H9 (cell line): ENCODE results near the gene ZBTB20. TPM values are rescaled to one million over a fixed set of nuclear protein-coding genes. Genes with fewer than 3 reads are reported as not detected.

Source experiments
- DNase-seq: peaks from one replicate; pipeline ENCODE4 v3.0.0-alpha.2; 2017
- H2AFZ ChIP-seq: one replicate; pipeline ENCODE4 v1.6.1; 2013; ENCODE audit warnings: mild to moderate bottlenecking, low read length, control low read depth, moderate library complexity
- H2AK5ac ChIP-seq: 2 replicates; pipeline ENCODE4 v1.6.1; 2013; ENCODE audit warnings: low read length, control low read depth, mixed read lengths; ENCODE audit not compliant: insufficient read length
- H2BK120ac ChIP-seq: one replicate; pipeline ENCODE4 v1.6.1; 2013; ENCODE audit warnings: low read depth, mild to moderate bottlenecking, low read length, control low read depth, inconsistent platforms; ENCODE audit not compliant: poor library complexity, severe bottlenecking
- H2BK12ac ChIP-seq: 2 replicates; pipeline ENCODE4 v1.6.1; 2013; ENCODE audit warnings: low read length, control low read depth, mixed read lengths, low read depth; ENCODE audit not compliant: insufficient read length
- H2BK15ac ChIP-seq: 2 replicates; pipeline ENCODE4 v1.6.1; 2013; ENCODE audit warnings: low read depth, low read length, control low read depth
- H2BK20ac ChIP-seq: one replicate; pipeline ENCODE4 v1.6.1; 2013; ENCODE audit warnings: low read depth, mild to moderate bottlenecking, low read length, control low read depth, inconsistent platforms; ENCODE audit not compliant: poor library complexity, severe bottlenecking
- H2BK5ac ChIP-seq: 2 replicates; pipeline ENCODE4 v1.6.1; 2013; ENCODE audit warnings: low read length, control low read depth, mixed read lengths; ENCODE audit not compliant: insufficient read length
- H3K14ac ChIP-seq: 2 replicates; pipeline ENCODE4 v1.6.1; 2013; ENCODE audit warnings: low read length, control low read depth; ENCODE audit not compliant: insufficient read depth
- H3K18ac ChIP-seq: 2 replicates; pipeline ENCODE4 v1.6.1; 2013; ENCODE audit warnings: low read depth, mild to moderate bottlenecking, mixed read lengths, low read length, control low read depth; ENCODE audit not compliant: insufficient read length
- H3K23ac ChIP-seq: 2 replicates; pipeline ENCODE4 v1.6.1; 2013; ENCODE audit warnings: low read length, control low read depth, mixed read lengths, low read depth; ENCODE audit not compliant: insufficient read length
- H3K23me2 ChIP-seq: 2 replicates; pipeline ENCODE4 v1.6.1; 2013; ENCODE audit warnings: low read depth, mild to moderate bottlenecking, mixed read lengths, low read length, control low read depth; ENCODE audit not compliant: insufficient read length, poor library complexity, severe bottlenecking
- H3K27ac ChIP-seq: 2 replicates; pipeline ENCODE4 v1.5.1; 2013; ENCODE audit warnings: low read length, control low read depth, mixed read lengths, low read depth; ENCODE audit not compliant: insufficient read length
- H3K27me3 ChIP-seq: 2 replicates; pipeline ENCODE4 v1.6.1; 2013; ENCODE audit warnings: low read length, control low read depth, inconsistent platforms; ENCODE audit not compliant: insufficient read depth
- H3K4ac ChIP-seq: 2 replicates; pipeline ENCODE4 v1.6.1; 2013; ENCODE audit warnings: low read depth, mild to moderate bottlenecking, control low read depth, inconsistent platforms, low read length, moderate library complexity
- H3K4me1 ChIP-seq: 2 replicates; pipeline ENCODE4 v1.6.1; 2013; ENCODE audit warnings: low read length, control low read depth, inconsistent platforms; ENCODE audit not compliant: insufficient read depth
- H3K4me2 ChIP-seq: 2 replicates; pipeline ENCODE4 v1.6.1; 2013; ENCODE audit warnings: low read length, control low read depth, mixed read lengths; ENCODE audit not compliant: insufficient read length, insufficient read depth
- H3K56ac ChIP-seq: 2 replicates; pipeline ENCODE4 v1.6.1; 2013; ENCODE audit warnings: low read depth, mild to moderate bottlenecking, mixed read lengths, low read length, control low read depth; ENCODE audit not compliant: insufficient read length
- H3K79me1 ChIP-seq: 2 replicates; pipeline ENCODE4 v1.6.1; 2013; ENCODE audit warnings: low read depth, mild to moderate bottlenecking, moderate library complexity, low read length, control low read depth, inconsistent platforms; ENCODE audit not compliant: insufficient read depth, poor library complexity, severe bottlenecking
- H3K79me2 ChIP-seq: 2 replicates; pipeline ENCODE4 v1.6.1; 2013; ENCODE audit warnings: low read length, control low read depth, inconsistent platforms; ENCODE audit not compliant: insufficient read depth
- H3K9ac ChIP-seq: 2 replicates; pipeline ENCODE4 v1.6.1; 2013; ENCODE audit warnings: low read length, control low read depth, mixed read lengths; ENCODE audit not compliant: insufficient read length; ENCODE audit errors: extremely low read depth
- H3K9me3 ChIP-seq: one replicate; pipeline ENCODE4 v1.6.1; 2013; ENCODE audit warnings: low read depth, low read length, inconsistent platforms; ENCODE audit not compliant: control insufficient read depth
- H3T11ph ChIP-seq: one replicate; pipeline ENCODE4 v1.6.1; 2013; ENCODE audit warnings: mild to moderate bottlenecking, low read length, control low read depth, inconsistent platforms
- H4K20me1 ChIP-seq: one replicate; pipeline ENCODE4 v1.6.1; 2013; ENCODE audit not compliant: control insufficient read depth, insufficient read length, insufficient read depth
- H4K5ac ChIP-seq: 2 replicates; pipeline ENCODE4 v1.6.1; 2013; ENCODE audit warnings: low read depth, mild to moderate bottlenecking, mixed read lengths, low read length, control low read depth; ENCODE audit not compliant: insufficient read length
- H4K8ac ChIP-seq: replicated peaks from 2 replicates; pipeline ENCODE4 v1.6.1; 2013; ENCODE audit warnings: low read length, control low read depth, mixed read lengths, low read depth; ENCODE audit not compliant: insufficient read length
- H4K91ac ChIP-seq: 2 replicates; pipeline ENCODE4 v1.6.1; 2013; ENCODE audit warnings: low read depth, mild to moderate bottlenecking, moderate library complexity, mixed read lengths, low read length, control low read depth; ENCODE audit not compliant: insufficient read length
- H3K27ac Mint-ChIP-seq, 3 experiments: 2 replicates in 2 of 3; 3 replicates in 1 of 3; pipeline ENCODE4 v1.8.0; 2020 to 2021; ENCODE audit warnings: mixed read lengths in 3 of 3, mild to moderate bottlenecking in 1 of 3, moderate library complexity in 1 of 3
- H3K27me3 Mint-ChIP-seq: 2 replicates; pipeline ENCODE4 v1.8.0; 2021; ENCODE audit warnings: low read depth, mild to moderate bottlenecking, moderate library complexity, mixed read lengths
- H3K36me3 Mint-ChIP-seq, 3 experiments: 2 replicates in 2 of 3; 3 replicates in 1 of 3; pipeline ENCODE4 v1.8.0; 2020 to 2021; ENCODE audit warnings: low read depth in 3 of 3, mixed read lengths in 3 of 3; ENCODE audit not compliant: insufficient read depth in 1 of 3
- H3K4me1 Mint-ChIP-seq, 2 experiments: 2 replicates each; pipeline ENCODE4 v1.8.0; 2020; ENCODE audit warnings: mixed read lengths in 2 of 2
- H3K4me3 Mint-ChIP-seq, 2 experiments: 2 replicates in 1 of 2; 3 replicates in 1 of 2; pipeline ENCODE4 v1.8.0; 2020 to 2021; ENCODE audit warnings: mild to moderate bottlenecking in 2 of 2, mixed read lengths in 2 of 2, moderate library complexity in 1 of 2
- H3K9me3 Mint-ChIP-seq, 2 experiments: 2 replicates in 1 of 2; 3 replicates in 1 of 2; pipeline ENCODE4 v1.8.0; 2020; ENCODE audit warnings: mild to moderate bottlenecking in 2 of 2, mixed read lengths in 2 of 2, moderate library complexity in 1 of 2
- WGBS: extraction: QIAGEN DNeasy Blood & Tissue Kit; methylation state at CpG from one replicate; pipeline ENCODE4 v1.1.7; 2013; ENCODE audit warnings: missing lambda C conversion rate, low lambda C conversion rate, mixed read lengths; ENCODE audit not compliant: insufficient read length; ENCODE audit errors: extremely low coverage; 5-methylcytosine and 5-hydroxymethylcytosine counted together
- total RNA-seq: library from RNA; stranded (reverse); gene quantifications from 2 replicates; pipeline ENCODE4 v1.2.1, GENCODE V29; 2021
- TF ChIP-seq, protein P1 (sequence below): fragments of 200-600 bp; sonication (generic); conservative IDR thresholded peaks from 3 replicates; pipeline ENCODE4 v1.8.0; 2021; ENCODE audit warnings: antibody characterized with exemption, mild to moderate bottlenecking

Gene ZBTB20
- total RNA-seq, 1 experiment from 2014 or later, result 0.70 TPM

DNA sequence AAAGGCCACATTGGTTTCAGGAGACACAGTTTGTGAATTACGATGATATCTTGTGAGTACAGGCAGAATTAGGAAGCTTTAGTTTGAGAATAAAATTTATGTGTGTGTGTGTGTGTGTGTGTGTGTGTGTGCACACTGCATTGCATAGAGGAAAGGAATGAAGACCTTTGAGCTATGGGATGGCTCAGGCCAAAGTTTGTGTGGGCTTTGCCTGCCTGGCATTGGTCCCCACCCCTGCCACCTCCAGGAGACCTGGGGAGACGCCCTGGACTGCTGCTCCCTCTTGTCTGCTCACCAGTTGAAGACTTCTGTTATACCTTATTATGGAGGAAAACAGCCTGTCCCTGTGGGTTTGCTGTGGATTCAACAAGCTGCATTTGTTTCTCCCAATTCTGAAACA lies 816.1 kb downstream of the ZBTB20 start:
- Histone ChIP-seq H3K4me1 (no peaks in the 10 kb centered on the region; the same call in 1 of the 2 replicates), H2BK12ac (no peak overlapping the region), H3K79me1 (no peaks in the 10 kb centered on the region), H4K20me1 (no peaks in the 10 kb centered on the region), H4K8ac (no peak overlapping the region), H2BK5ac (no peak overlapping the region), H3K27me3 (no peaks in the 10 kb centered on the region), H4K91ac (no peak overlapping the region), H2BK20ac (no peak overlapping the region), H3K4me2 (no peak overlapping the region), H3K23me2 (peaks cover 2% of the 10 kb centered on the region), H3K79me2 (no peaks in the 10 kb centered on the region), H3K9ac (no peak overlapping the region), H3K56ac (no peak overlapping the region), H4K5ac (no peak overlapping the region), H2BK15ac (no peak overlapping the region), H2BK120ac (no peak overlapping the region), H3K9me3 (no peaks in the 10 kb centered on the region), H3K4ac (no peak overlapping the region), H3K18ac (no peak overlapping the region), H3K14ac (no peak overlapping the region), H3T11ph (no peak overlapping the region), H2AK5ac (no peak overlapping the region), H3K23ac (no peak overlapping the region), H2AFZ (no peak overlapping the region), H3K27ac (no peak overlapping the region)
- H3K27me3 Mint-ChIP-seq, result no peaks in the 10 kb centered on the region
- H3K27ac Mint-ChIP-seq, result no peak overlapping the region
- H3K4me3 Mint-ChIP-seq, result no peak overlapping the region
- peaks cover 0 to 4% of the 10 kb centered on the region in 2 experiments; a peak in 1 of 5 replicates for H3K9me3 Mint-ChIP-seq
- TF ChIP-seq, protein P1, sequence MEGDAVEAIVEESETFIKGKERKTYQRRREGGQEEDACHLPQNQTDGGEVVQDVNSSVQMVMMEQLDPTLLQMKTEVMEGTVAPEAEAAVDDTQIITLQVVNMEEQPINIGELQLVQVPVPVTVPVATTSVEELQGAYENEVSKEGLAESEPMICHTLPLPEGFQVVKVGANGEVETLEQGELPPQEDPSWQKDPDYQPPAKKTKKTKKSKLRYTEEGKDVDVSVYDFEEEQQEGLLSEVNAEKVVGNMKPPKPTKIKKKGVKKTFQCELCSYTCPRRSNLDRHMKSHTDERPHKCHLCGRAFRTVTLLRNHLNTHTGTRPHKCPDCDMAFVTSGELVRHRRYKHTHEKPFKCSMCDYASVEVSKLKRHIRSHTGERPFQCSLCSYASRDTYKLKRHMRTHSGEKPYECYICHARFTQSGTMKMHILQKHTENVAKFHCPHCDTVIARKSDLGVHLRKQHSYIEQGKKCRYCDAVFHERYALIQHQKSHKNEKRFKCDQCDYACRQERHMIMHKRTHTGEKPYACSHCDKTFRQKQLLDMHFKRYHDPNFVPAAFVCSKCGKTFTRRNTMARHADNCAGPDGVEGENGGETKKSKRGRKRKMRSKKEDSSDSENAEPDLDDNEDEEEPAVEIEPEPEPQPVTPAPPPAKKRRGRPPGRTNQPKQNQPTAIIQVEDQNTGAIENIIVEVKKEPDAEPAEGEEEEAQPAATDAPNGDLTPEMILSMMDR, result no peak
- no peak for DNase-seq
- H3K4me1 Mint-ChIP-seq, result peaks cover 45 to 50% of the 10 kb centered on the region in 2 experiments
- peaks cover 0 to 12% (median 2%) of the 10 kb centered on the region in 3 experiments; a peak in 2 of 7 replicates for H3K36me3 Mint-ChIP-seq
- no CpG with 5 or more reads among the region's 2 CpGs for WGBS
